HG03432 (cell line): ENCODE results near the gene KRTAP5-8.
"Not testable (repeated sequence)": the region's sequence is repeated elsewhere in the genome, so short reads cannot be mapped to it uniquely, and the experiment has no call there.

Experiments used
- ATAC-seq: cut with Tn5 transposase; IDR thresholded peaks from one replicate; pipeline ENCODE4 v1.9.1; 2021; ENCODE audit warnings: mild to moderate bottlenecking, moderate library complexity; ENCODE audit not compliant: unreplicated experiment

Gene KRTAP5-8

GRCh38 chr11:71505781-71506180 lies 32.0 kb upstream of the KRTAP5-8 start:
- ATAC-seq = no peak

DNA sequence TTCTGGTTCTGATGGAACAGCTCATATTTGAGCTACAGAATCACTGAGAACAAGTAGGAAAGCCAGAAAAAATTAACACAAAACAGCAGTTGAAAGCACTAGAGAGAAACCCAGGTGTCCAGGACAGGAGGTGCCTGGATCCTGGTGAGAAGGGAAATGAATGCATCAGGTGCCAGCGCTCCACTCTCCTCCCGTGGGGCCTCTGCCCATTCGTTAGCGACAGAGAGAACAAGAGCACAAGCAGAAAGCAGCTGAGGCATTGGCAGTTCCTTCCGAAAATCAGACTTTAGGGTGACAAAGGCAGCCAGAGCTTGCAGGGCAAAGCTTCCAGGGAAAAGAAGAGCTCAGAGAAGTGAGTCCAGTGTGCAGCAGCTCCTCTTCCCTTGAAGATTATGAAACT lies 30.7 kb upstream of the KRTAP5-8 start:
- ATAC-seq = no peak

- ATAC-seq = no peak
Observed at GRCh38 chr11:71518506-71519471, 19.0 kb upstream of the KRTAP5-8 start.

- ATAC-seq = no peak
Observed at GRCh38 chr11:71519546-71519945, 18.3 kb upstream of the KRTAP5-8 start.

- ATAC-seq = no peak
Observed at GRCh38 chr11:71525188-71525937, 12.5 kb upstream of the KRTAP5-8 start.

- no peak for ATAC-seq
Observed at GRCh38 chr11:71525938-71526495, 11.8 kb upstream of the KRTAP5-8 start.

DNA sequence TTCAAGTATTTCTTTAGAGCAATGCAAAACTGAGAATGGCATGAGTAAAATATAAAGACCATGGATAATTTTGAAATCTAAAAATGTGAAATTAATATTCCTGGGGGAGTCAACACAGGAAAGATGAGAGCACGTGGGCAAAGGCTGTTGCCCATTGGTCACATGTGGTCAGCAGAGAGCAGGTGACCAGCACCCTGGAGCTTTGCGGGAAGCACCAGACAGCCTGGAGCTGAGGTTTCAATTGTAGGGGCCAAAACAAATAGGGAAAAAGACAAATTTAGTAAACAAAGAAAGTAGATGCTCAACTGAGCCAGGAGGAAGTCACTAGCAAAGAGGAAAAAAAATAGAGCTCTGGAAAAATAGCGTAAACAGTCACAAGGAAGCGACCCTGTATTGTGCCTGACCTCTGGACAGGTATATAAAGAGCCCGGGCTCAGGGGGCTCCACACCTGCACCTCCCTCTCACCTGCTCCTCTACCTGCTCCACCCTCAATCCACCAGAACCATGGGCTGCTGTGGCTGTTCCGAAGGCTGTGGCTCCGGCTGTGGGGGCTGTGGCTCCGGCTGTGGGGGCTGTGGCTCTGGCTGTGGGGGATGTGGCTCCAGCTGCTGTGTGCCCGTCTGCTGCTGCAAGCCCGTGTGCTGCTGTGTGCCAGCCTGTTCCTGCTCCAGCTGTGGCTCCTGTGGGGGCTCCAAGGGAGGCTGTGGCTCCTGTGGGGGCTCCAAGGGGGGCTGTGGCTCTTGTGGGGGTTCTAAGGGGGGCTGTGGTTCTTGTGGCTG lies 10.8 kb upstream of the KRTAP5-8 start, which contains the start of gene KRTAP5-7:
Gene KRTAP5-7 (plus strand): TSS at position 472 of the 780 bp plus-strand sequence. CDS start 34 bp downstream, at position 506.
- ATAC-seq = not testable (repeated sequence)

GRCh38 chr11:71527576-71528210 lies 10.1 kb upstream of the KRTAP5-8 start:
- ATAC-seq = no peak

- ATAC-seq = no peak
Observed at GRCh38 chr11:71530602-71531001, 7.2 kb upstream of the KRTAP5-8 start.

DNA sequence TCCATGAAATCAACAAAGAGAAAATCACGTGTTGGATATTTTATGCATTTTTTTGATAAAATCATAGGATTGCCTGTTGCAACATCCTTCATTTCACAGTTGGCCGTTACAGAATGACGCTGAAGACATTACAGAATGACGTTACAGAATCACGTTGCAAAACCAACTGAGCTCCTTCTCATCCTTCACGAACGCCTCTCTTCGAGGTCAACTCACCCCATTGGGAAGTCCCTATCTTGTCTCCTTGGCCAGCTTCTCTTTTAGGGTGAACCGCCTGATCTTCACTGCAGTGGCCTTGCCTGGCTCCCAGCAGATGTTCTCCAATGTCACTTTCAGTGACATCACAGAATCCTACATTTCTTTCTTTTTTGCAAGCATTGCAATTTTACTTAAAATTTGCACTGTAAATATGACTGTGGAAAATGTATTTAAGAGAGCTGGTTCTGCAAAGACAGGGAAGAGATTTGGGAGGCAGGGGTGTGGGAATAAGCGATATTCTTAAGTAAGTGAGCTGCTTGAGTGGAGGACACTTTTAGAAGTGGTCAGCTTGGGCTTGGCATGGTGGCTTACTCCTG lies 5.7 kb upstream of the KRTAP5-8 start:
- ATAC-seq = no peak

DNA sequence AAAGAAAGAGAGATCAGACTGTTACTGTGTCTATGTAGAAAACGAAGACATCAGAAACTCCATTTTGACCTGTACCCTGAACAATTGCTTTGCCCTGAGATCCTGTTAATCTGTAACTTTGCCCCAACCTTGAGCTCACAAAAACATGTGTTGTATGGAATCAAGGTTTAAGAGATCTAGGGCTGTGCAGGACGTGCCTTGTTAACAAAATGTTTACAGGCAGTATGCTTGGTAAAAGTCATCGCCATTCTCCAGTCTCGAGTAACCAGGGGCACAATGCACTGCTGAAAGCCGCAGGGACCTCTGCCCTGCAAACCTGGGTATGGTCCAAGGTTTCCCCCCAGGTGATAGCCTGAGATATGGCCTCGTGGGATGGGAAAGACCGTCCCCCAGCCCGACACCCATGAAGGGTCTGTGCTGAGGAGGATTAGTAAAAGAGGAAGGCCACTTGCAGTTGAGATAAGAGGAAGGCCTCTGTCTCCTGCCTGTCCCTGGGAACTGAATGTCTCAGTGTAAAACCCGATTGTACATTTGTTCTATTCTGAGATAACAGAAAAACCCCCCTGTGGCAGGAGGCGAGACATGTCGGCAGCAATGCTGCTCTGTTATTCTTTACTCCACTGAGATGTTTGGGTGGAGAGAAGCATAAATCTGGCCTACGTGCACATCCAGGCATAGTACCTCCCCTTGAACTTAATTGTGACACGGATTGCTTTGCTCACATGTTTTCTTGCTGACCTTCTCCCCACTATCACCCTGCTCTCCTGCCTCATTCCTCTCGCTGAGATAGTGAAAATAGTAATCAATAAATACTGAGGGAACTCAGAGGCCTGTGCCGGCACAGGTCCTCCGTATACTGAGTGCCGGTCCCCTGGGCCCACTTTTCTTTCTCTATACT lies 2.9 kb upstream of the KRTAP5-8 start:
- not testable (repeated sequence) for ATAC-seq

- ATAC-seq = no peak
Observed at GRCh38 chr11:71535825-71536224, 2.0 kb upstream of the KRTAP5-8 start.

- ATAC-seq = no peak
Observed at GRCh38 chr11:71537537-71537936, 288 bp upstream of the KRTAP5-8 start.

GRCh38 chr11:71538666-71538990 lies 803 bp downstream of the KRTAP5-8 start:
- no peak for ATAC-seq

GRCh38 chr11:71539017-71539416 lies 1.2 kb downstream of the KRTAP5-8 start:
- ATAC-seq = no peak

DNA sequence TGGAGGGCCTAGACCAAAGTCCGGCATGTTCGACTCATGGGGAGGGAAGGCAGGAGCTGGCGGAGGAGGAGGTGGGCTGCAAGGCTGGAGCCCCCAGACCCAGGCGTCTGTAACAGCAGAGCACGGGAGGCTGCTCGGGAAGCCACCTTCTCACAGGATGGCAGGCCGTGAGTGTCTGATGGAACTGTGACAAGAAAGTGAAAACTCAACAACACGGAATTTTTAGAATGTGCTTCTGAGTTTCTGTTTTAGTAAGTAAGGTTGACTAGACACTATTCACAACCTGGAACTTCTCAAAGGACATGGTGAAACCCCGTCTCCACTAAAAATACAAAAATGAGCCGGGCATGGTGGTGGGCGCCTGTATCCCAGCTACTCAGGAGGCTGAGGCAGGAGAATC lies 2.1 kb downstream of the KRTAP5-8 start:
- ATAC-seq = peak; percentile 47

DNA sequence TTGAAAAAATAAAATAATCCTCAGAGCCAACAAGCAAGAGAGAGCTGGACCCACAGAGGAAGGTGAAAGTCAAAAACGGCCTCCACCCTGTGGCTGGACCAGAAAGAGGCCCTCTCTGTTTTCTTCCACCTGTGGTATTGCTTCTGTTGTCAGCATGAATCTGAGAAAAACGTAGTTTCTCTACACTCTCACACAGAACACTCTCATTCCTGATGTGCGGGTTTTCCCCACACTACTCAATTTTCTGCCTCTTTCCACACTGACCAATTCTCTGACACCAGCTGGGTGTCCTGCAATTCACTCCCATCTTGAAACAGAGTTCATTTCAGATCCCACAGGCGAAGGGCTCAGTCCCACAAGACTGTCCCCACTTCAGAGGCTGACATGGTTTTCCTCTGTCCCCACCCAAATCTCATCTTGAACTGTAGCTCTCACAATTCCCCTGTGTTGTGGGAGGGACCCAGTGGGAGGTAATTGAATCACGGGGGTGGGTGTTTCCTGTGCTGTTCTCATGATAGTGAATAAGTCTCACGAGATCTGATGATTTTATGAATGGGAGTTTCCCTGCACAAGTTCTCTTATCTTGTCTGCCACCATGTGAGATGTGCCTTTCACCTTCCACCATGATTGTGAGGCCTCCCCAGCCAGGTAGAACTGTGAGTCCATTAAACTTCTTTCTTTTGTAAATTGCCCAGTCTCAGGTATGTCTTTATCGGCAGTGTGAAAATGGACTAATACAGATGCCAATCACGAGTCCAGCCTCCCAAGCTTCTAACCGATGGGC lies 2.9 kb downstream of the KRTAP5-8 start:
- ATAC-seq = peak; percentile 66

DNA sequence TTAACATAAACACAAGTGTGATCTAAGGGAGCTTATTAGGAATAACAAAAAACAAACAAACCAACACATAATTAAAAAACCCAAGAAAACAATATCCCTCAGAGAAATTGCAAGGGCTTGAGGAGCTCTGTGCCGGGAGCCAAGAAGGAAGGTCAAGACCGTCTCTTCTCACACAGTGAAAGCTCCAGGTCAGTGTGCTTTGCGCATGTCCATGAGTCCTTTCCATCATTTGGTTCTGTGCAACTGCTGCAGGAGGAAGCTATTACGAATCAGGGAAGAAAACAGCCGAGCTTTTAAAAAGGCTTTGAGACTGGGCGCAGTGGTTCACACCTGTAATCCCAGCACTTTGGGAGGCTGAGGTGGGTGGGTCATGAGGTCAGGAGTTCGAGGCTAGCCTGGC lies 4.6 kb downstream of the KRTAP5-8 start:
- ATAC-seq = no peak
